ENCODE data around the gene BCAS3.

DNA sequence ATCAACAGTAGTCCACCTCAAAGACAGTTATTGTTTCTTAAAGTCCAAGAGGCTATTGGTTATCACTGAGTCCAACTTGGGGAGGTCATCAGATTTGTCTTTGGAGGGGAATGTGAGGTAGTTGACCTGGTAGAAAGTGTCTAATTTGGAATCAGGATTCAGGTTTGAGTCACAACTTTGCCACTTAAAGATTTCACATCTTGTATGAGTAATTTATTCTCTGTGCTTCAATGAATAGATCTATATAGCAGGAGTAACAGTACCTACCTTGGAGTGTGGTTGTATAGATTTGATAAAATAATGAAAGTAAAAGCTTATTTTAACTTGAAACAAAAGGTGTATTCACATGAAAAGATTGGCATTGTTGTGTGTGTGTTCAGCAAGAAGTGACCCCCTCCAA lies 602.7 kb downstream of the BCAS3 start:
- TF ChIP-seq, protein P1, sequence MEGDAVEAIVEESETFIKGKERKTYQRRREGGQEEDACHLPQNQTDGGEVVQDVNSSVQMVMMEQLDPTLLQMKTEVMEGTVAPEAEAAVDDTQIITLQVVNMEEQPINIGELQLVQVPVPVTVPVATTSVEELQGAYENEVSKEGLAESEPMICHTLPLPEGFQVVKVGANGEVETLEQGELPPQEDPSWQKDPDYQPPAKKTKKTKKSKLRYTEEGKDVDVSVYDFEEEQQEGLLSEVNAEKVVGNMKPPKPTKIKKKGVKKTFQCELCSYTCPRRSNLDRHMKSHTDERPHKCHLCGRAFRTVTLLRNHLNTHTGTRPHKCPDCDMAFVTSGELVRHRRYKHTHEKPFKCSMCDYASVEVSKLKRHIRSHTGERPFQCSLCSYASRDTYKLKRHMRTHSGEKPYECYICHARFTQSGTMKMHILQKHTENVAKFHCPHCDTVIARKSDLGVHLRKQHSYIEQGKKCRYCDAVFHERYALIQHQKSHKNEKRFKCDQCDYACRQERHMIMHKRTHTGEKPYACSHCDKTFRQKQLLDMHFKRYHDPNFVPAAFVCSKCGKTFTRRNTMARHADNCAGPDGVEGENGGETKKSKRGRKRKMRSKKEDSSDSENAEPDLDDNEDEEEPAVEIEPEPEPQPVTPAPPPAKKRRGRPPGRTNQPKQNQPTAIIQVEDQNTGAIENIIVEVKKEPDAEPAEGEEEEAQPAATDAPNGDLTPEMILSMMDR (IDR thresholded peaks at IDR 0.05), result no peak
- TF ChIP-seq EZH2 (IDR thresholded peaks at IDR 0.05; ENCODE audit: borderline replicate concordance, insufficient read depth, low read depth, low read length, poor library complexity, severe bottlenecking), result no peak
